Loucy (cell line): ENCODE results near the gene ZFP36L2.

Experiments
- H2AFZ ChIP-seq: fragments of 200-600 bp; sonication (generic); 2 replicates; pipeline ENCODE4 v1.6.0; 2016; ENCODE audit warnings: antibody characterized with exemption, mild to moderate bottlenecking, low read length, moderate library complexity
- H3F3A ChIP-seq: fragments of 200-600 bp; 2 replicates; pipeline ENCODE4 v1.6.0; 2016; ENCODE audit warnings: antibody characterized with exemption, low read depth, mild to moderate bottlenecking
- H3K27me3 ChIP-seq: fragments of 200-600 bp; sonication (generic); 2 replicates; pipeline ENCODE4 v1.6.1; 2014; ENCODE audit warnings: low read length, mild to moderate bottlenecking; ENCODE audit not compliant: insufficient read depth, poor library complexity, severe bottlenecking
- H3K36me3 ChIP-seq: fragments of 200-600 bp; sonication (generic); 2 replicates; pipeline ENCODE4 v1.6.1; 2016; ENCODE audit warnings: low read length; ENCODE audit not compliant: insufficient read depth
- H3K4me1 ChIP-seq: fragments of 200-600 bp; sonication (generic); 2 replicates; pipeline ENCODE4 v1.5.1; 2014; ENCODE audit warnings: low read length, mild to moderate bottlenecking; ENCODE audit not compliant: insufficient read depth, poor library complexity, severe bottlenecking
- H3K4me2 ChIP-seq: fragments of 200-600 bp; sonication (generic); 2 replicates; pipeline ENCODE4 v1.6.0; 2014; ENCODE audit warnings: antibody characterized with exemption, low read length, low read depth, mild to moderate bottlenecking; ENCODE audit not compliant: poor library complexity, severe bottlenecking
- H3K4me3 ChIP-seq: fragments of 200-600 bp; sonication (generic); 2 replicates; pipeline ENCODE4 v1.5.1; 2014; ENCODE audit warnings: low read length, mild to moderate bottlenecking, mixed read lengths; ENCODE audit not compliant: poor library complexity, severe bottlenecking
- H3K79me2 ChIP-seq: fragments of 200-600 bp; sonication (generic); 2 replicates; pipeline ENCODE4 v1.6.1; 2014; ENCODE audit warnings: low read length; ENCODE audit not compliant: insufficient read depth
- H3K9ac ChIP-seq: fragments of 200-600 bp; sonication (generic); 2 replicates; pipeline ENCODE4 v1.6.0; 2014; ENCODE audit warnings: mild to moderate bottlenecking, low read depth, low read length, moderate library complexity; ENCODE audit not compliant: poor library complexity, severe bottlenecking
- H3K9me2 ChIP-seq: fragments of 200-600 bp; sonication (generic); replicated peaks from 2 replicates; pipeline ENCODE4 v1.6.1; 2016; ENCODE audit warnings: low read depth, low read length, mixed read lengths
- H3K9me3 ChIP-seq: fragments of 200-600 bp; sonication (generic); 2 replicates; pipeline ENCODE4 v1.6.1; 2014; ENCODE audit warnings: mild to moderate bottlenecking, antibody characterized with exemption, low read length, low read depth; ENCODE audit not compliant: insufficient read depth
- H4K20me1 ChIP-seq: fragments of 200-600 bp; sonication (generic); 2 replicates; pipeline ENCODE4 v1.6.0; 2014; ENCODE audit warnings: antibody characterized with exemption, low read length, mild to moderate bottlenecking; ENCODE audit not compliant: insufficient read depth, poor library complexity, severe bottlenecking
- EZH2phosphoT487 ChIP-seq: fragments of 200-600 bp; IDR thresholded peaks from 2 replicates; pipeline ENCODE4 v1.6.1; 2018; ENCODE audit warnings: antibody characterized with exemption, mild to moderate bottlenecking, moderate library complexity, borderline replicate concordance
- TF ChIP-seq, protein P1 (sequence below): fragments of 200-600 bp; sonication (generic); conservative IDR thresholded peaks from 2 replicates; pipeline ENCODE4 v1.5.1; 2014; ENCODE audit warnings: mild to moderate bottlenecking, antibody characterized with exemption, low read length

The ZFP36L2 gene

DNA sequence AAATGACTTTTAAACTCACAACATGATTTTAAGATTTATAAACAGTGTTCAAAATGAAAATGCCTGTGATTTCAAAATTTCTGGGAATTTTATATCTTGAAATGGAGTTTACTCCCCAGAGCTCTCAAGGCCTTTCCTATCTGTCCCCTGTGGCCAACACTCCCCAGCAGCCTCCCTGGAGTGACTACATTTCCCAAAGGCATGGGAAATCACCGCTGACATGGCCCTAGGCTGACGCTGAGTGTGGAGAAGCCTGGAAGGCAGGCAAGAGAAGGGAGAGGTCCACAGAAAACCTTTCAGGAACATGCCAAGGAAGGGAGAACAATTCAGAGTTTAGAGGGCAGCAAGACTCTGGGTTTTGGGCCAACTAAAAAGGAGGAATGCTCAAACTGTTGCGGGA lies 20.2 kb upstream of the ZFP36L2 start:
- H3K79me2 ChIP-seq, result no peaks in the 10 kb centered on the region
- no peak overlapping the region for H3K4me3 ChIP-seq
- H3F3A ChIP-seq, result no peaks in the 10 kb centered on the region
- no peaks in the 10 kb centered on the region for H3K4me1 ChIP-seq
- H3K4me2 ChIP-seq, result no peak overlapping the region
- no peaks in the 10 kb centered on the region for H4K20me1 ChIP-seq
- no peaks in the 10 kb centered on the region for H3K27me3 ChIP-seq
- H3K9me2 ChIP-seq, result no peaks in the 10 kb centered on the region
- H3K9me3 ChIP-seq, result no peaks in the 10 kb centered on the region
- no peak overlapping the region for H2AFZ ChIP-seq
- H3K9ac ChIP-seq, result no peak overlapping the region
- no peak for TF ChIP-seq EZH2phosphoT487
- TF ChIP-seq, protein P1, sequence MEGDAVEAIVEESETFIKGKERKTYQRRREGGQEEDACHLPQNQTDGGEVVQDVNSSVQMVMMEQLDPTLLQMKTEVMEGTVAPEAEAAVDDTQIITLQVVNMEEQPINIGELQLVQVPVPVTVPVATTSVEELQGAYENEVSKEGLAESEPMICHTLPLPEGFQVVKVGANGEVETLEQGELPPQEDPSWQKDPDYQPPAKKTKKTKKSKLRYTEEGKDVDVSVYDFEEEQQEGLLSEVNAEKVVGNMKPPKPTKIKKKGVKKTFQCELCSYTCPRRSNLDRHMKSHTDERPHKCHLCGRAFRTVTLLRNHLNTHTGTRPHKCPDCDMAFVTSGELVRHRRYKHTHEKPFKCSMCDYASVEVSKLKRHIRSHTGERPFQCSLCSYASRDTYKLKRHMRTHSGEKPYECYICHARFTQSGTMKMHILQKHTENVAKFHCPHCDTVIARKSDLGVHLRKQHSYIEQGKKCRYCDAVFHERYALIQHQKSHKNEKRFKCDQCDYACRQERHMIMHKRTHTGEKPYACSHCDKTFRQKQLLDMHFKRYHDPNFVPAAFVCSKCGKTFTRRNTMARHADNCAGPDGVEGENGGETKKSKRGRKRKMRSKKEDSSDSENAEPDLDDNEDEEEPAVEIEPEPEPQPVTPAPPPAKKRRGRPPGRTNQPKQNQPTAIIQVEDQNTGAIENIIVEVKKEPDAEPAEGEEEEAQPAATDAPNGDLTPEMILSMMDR, result no peak
- no peaks in the 10 kb centered on the region; the same call in 1 of the 2 replicates for H3K36me3 ChIP-seq

DNA sequence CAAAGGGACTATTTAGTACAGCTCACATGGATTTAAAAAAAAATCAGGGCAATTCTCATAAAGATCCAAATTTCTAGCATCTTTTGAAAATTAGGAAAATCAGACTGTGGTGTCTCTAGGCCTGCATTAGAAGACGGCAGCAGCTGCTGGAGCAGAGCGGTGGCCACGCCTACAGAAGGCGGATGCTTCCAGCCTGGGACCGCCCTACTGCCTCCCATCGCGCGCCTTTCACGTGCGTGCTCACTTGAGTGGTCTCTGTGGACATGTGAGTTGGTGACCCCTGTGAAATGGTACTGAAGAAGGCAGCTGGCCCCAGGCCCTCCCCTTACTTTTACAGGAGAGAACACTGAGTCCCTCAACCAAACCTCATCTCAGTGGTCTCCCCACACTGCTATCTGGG lies 15.2 kb upstream of the ZFP36L2 start:
- Histone ChIP-seq H3K9me2 (no peaks in the 10 kb centered on the region), H3F3A (no peaks in the 10 kb centered on the region), H3K4me1 (no peaks in the 10 kb centered on the region), H3K79me2 (no peaks in the 10 kb centered on the region), H3K4me2 (no peak overlapping the region), H2AFZ (no peak overlapping the region), H3K9ac (no peak overlapping the region), H3K36me3 (no peaks in the 10 kb centered on the region), H3K27me3 (no peaks in the 10 kb centered on the region), H3K9me3 (no peaks in the 10 kb centered on the region), H3K4me3 (no peak overlapping the region), H4K20me1 (no peaks in the 10 kb centered on the region)
- no peak for TF ChIP-seq EZH2phosphoT487
- TF ChIP-seq, protein P1, result no peak

- Histone ChIP-seq H3K36me3 (no peaks in the 10 kb centered on the region), H2AFZ (no peak overlapping the region), H4K20me1 (no peaks in the 10 kb centered on the region), H3K9me3 (no peaks in the 10 kb centered on the region), H3K27me3 (no peaks in the 10 kb centered on the region), H3K4me1 (no peaks in the 10 kb centered on the region), H3K4me3 (no peak overlapping the region), H3F3A (no peaks in the 10 kb centered on the region), H3K9me2 (no peaks in the 10 kb centered on the region), H3K9ac (no peak overlapping the region), H3K4me2 (no peak overlapping the region), H3K79me2 (no peaks in the 10 kb centered on the region)
- no peak for TF ChIP-seq EZH2phosphoT487
- TF ChIP-seq, protein P1, result no peak
Observed at GRCh38 chr2:43240766-43241150, 14.4 kb upstream of the ZFP36L2 start.
